Psoas muscle (tissue), 8 donors: Measurements from ENCODE around the gene CFC1B. TPM values are rescaled to one million over a fixed set of nuclear protein-coding genes. Genes with fewer than 3 reads are reported as not detected.
"Not testable (repeated sequence)": the region's sequence is repeated elsewhere in the genome, so short reads cannot be mapped to it uniquely, and the experiment has no call there.

Experiments used
- ATAC-seq, 4 donors: fragments of 200-7000 bp; cut with Tn5 transposase; one replicate each; pipeline ENCODE4 v1.9.1; 2020; ENCODE audit warnings: moderate library complexity in 3 of 4, mild to moderate bottlenecking in 2 of 4
- DNase-seq, 2 donors: peaks; one replicate each; pipeline ENCODE4 v3.0.0-alpha.2; 2020
- H3K27ac ChIP-seq: fragments of 200-600 bp; one replicate; pipeline ENCODE4 v1.8.0; 2022
- H3K27me3 ChIP-seq, 3 donors: fragments of 200-600 bp in 1 of 3; one replicate each; pipeline versions ENCODE4 v1.6.1 to v1.8.0; 2013 to 2022; ENCODE audit warnings: low read length in 2 of 3, mild to moderate bottlenecking in 2 of 3, moderate library complexity in 1 of 3; ENCODE audit not compliant: insufficient read depth in 3 of 3
- H3K36me3 ChIP-seq, 2 donors: fragments of 200-600 bp in 1 of 2; one replicate each; pipeline versions ENCODE4 v1.6.1 to v1.8.0; 2013 to 2022; ENCODE audit warnings: low read depth in 1 of 2, mild to moderate bottlenecking in 1 of 2, moderate library complexity in 1 of 2; ENCODE audit not compliant: insufficient read depth in 1 of 2
- H3K4me1 ChIP-seq: fragments of 200-600 bp; one replicate; pipeline ENCODE4 v1.8.0; 2022
- H3K4me3 ChIP-seq: fragments of 200-600 bp; one replicate; pipeline ENCODE4 v1.8.0; 2022; ENCODE audit warnings: mild to moderate bottlenecking
- H3K9me3 ChIP-seq: fragments of 200-600 bp; one replicate; pipeline ENCODE4 v1.8.0; 2022
- whole genome bisulfite sequencing, 3 donors: extraction: QIAGEN DNeasy Blood & Tissue Kit; methylation state at CpG; one replicate each; pipeline versions ENCODE4 v1.1.6 to v1.1.7; 2013; 5-methylcytosine and 5-hydroxymethylcytosine counted together
- intact Hi-C, 2 donors: fragments of 100-400 bp; cut with DNase I; formaldehyde crosslinking; loops; one replicate each; pipeline versions ENCODE4 v1.11.0 to v1.14.2; 2022
- polyA plus RNA-seq, 3 donors: library from polyadenylated mRNA; stranded (reverse); fragments of 200-250 nt; gene quantifications; one replicate each; pipeline ENCODE4 v1.2.3, GENCODE V29; 2013
- total RNA-seq, 4 donors: library from RNA; stranded (reverse); fragmentation: NEBNext Ultra II Directional in 2 of 4; extraction: Animal tissue kit (Norgen Biotek cat#: 25700) in 2 of 4; gene quantifications; one replicate each; pipeline versions ENCODE4 v1.2.1 to v1.2.4, GENCODE V29; 2021 to 2023
- donor health status: healthy with polysubstance abuse.
- donor health status: DM: no; HTN: no; CAD: no; lungs with moderate emphysema.
- donor health status: Bipolar disorder and iron deficiency.
- donor health status: healthy.
- donor health status: DM: yes; HTN: yes; CAD: no.
- donor health status: DM: no; HTN: no; CAD: no.
- donor health status: DM: no; HTN: no; CAD: no.
- donor health status: DM: yes; HTN: yes; CAD: no.

The CFC1B gene
- total and polyA plus RNA-seq, 7 donors = not detected

- H3K9me3 ChIP-seq, H3K4me3 ChIP-seq, H3K36me3 ChIP-seq, ATAC-seq, intact Hi-C loops, DNase-seq, H3K4me1 ChIP-seq, H3K27me3 ChIP-seq, H3K27ac ChIP-seq: not testable (repeated sequence)
- WGBS, 3 donors = no CpG with 5 or more reads among the region's 3 CpGs
These were observed 50.9 kb downstream of the CFC1B start for GRCh38 chr2:130571929-130572328.

DNA sequence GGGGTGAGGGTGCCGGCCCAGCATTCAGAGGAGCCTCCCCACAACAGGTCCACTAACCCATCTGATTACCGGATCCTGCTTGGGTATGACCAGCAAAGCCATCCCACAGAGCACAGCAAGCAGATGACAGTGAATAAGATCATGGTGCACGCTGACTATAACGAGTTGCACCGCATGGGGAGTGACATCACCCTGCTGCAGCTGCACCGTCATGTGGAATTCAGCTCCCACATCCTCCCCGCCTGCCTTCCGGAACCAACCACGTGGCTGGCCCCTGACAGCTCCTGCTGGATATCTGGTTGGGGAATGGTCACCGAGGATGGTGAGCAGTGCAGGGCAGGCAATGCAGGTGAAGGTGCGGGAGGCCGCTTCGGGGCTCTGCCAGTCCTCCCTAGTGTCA is 53.2 kb downstream of the CFC1B start:
- 50 to 58% (median 58%) methylated on average over 6 to 7 of the region's 13 CpGs for WGBS, 3 donors
- H3K9me3 ChIP-seq, H3K4me1 ChIP-seq, H3K27ac ChIP-seq, H3K36me3 ChIP-seq, H3K27me3 ChIP-seq, H3K4me3 ChIP-seq, ATAC-seq, intact Hi-C loops, DNase-seq: not testable (repeated sequence)

DNA sequence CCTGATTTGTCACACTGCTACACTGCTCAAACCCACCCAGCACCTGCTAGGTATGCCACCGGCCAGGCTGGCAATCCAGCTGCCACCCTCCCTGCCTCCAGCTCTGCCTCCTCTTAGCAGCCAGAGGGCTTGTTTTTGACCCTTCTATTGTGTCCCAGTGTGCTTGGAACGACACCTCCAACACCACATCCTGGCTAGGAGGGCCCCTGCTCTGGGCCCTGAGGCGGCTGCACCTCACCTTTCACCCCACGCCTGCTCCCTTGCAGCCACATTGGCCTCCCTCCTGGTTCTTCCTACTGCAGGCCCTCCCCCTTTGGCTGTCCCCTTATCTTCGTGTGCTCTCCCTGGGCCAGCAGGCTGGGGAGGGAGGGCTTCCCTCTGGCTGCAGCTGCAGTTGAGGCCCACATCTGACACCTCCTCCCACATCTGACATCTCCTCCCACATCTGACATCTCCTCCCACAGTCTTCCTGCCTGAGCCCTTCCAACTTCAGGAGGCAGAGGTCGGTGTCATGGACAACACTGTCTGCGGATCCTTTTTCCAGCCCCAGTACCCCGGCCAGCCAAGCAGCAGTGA is 55.3 kb downstream of the CFC1B start:
- H3K36me3 ChIP-seq, DNase-seq, H3K4me3 ChIP-seq, H3K27me3 ChIP-seq, H3K4me1 ChIP-seq, intact Hi-C loops, H3K9me3 ChIP-seq, ATAC-seq, H3K27ac ChIP-seq: not testable (repeated sequence)
- no CpG with 5 or more reads among the region's 8 CpGs for WGBS, 3 donors

DNA sequence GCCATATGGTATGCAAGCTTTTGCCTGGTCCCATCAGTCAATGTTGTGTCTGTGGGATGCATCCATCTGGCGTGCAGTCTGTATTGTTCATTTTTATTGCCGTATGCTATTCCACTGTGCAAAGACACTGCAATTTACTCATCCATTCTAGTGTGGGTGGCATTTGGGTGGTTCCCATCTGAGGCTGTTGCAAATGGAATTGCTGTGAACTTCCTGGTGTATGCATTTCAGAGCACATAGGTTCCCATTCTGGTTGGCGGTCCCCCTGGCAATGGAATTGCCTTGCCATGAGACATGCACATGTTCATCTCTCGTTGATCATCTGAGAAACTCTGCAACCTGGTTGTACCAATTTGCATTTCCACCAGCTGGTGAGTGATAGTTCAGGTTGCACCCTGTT is 56.5 kb downstream of the CFC1B start:
- DNase-seq, H3K27ac ChIP-seq, H3K36me3 ChIP-seq, H3K4me1 ChIP-seq, H3K9me3 ChIP-seq, H3K27me3 ChIP-seq, H3K4me3 ChIP-seq, ATAC-seq, intact Hi-C loops: not testable (repeated sequence)
- WGBS, 3 donors = no CpG with 5 or more reads among the region's 4 CpGs

Other genes with a start within 250 kb of the CFC1B start
- gene IMP4, start 178.3 kb upstream of the CFC1B start, total RNA-seq = 100 to 1,000 TPM in 3 of 4 donors, 10 to 100 TPM in 1; 74.4 to 118 (median 105) TPM
- 100 to 1,000 TPM; 148 to 270 (median 194) TPM for gene IMP4, start 178.3 kb upstream of the CFC1B start, polyA plus RNA-seq
- 10 to 100 TPM in 1 of 4 donors, 1 to 10 TPM in 3; 6.4 to 10.5 (median 8.6) TPM for gene PTPN18, start 165.2 kb upstream of the CFC1B start, total RNA-seq
- gene PTPN18, start 165.2 kb upstream of the CFC1B start, polyA plus RNA-seq = 1 to 10 TPM; 6.0 to 8.7 (median 8.6) TPM
- not detected for gene POTEI, start 11.9 kb upstream of the CFC1B start, total RNA-seq
- not detected for gene POTEI, start 11.9 kb upstream of the CFC1B start, polyA plus RNA-seq
- gene CFC1, start 78.4 kb downstream of the CFC1B start, total RNA-seq = not detected
- not detected for gene CFC1, start 78.4 kb downstream of the CFC1B start, polyA plus RNA-seq
- gene POTEJ, start 90.2 kb downstream of the CFC1B start, total RNA-seq = not detected
- gene POTEJ, start 90.2 kb downstream of the CFC1B start, polyA plus RNA-seq = not detected
- not detected for gene GPR148, start 207.8 kb downstream of the CFC1B start, total RNA-seq
- gene GPR148, start 207.8 kb downstream of the CFC1B start, polyA plus RNA-seq = not detected
- gene AMER3, start 234.3 kb downstream of the CFC1B start, total RNA-seq = not detected
- not detected for gene AMER3, start 234.3 kb downstream of the CFC1B start, polyA plus RNA-seq